HG02973 (cell line): ENCODE data around the gene PLPP3.

ENCODE experiments used
- ATAC-seq: cut with Tn5 transposase; IDR thresholded peaks from one replicate; pipeline ENCODE4 v1.9.1; 2021; ENCODE audit warnings: moderate library complexity; ENCODE audit not compliant: unreplicated experiment

PLPP3 gene

GRCh38 chr1:56501426-56501825, 77.9 kb downstream of the PLPP3 start:
- no peak for ATAC-seq

- no peak for ATAC-seq
These were observed 82.3 kb downstream of the PLPP3 start for GRCh38 chr1:56496821-56497772.

GRCh38 chr1:56496158-56496557, 83.2 kb downstream of the PLPP3 start:
- no peak for ATAC-seq

- ATAC-seq, result no peak
These were observed 83.8 kb downstream of the PLPP3 start for GRCh38 chr1:56495538-56495937.

- no peak for ATAC-seq
These were observed 85.1 kb downstream of the PLPP3 start for GRCh38 chr1:56494306-56494705.

GRCh38 chr1:56493826-56494225, 85.5 kb downstream of the PLPP3 start:
- ATAC-seq, result no peak

- ATAC-seq, result no peak
These were observed 87.9 kb downstream of the PLPP3 start for GRCh38 chr1:56491441-56491840.

- no peak for ATAC-seq
These were observed 88.7 kb downstream of the PLPP3 start for GRCh38 chr1:56490619-56491018.

GRCh38 chr1:56489695-56490094, 89.7 kb downstream of the PLPP3 start:
- ATAC-seq, result no peak

GRCh38 chr1:56484695-56485094, 94.7 kb downstream of the PLPP3 start:
- no peak for ATAC-seq

GRCh38 chr1:56483104-56483503, 96.3 kb downstream of the PLPP3 start:
- ATAC-seq, result no peak

GRCh38 chr1:56482486-56482885, 96.9 kb downstream of the PLPP3 start:
- no peak for ATAC-seq

- ATAC-seq, result no peak
These were observed 98.1 kb downstream of the PLPP3 start for GRCh38 chr1:56481140-56481694.

- no peak for ATAC-seq
These were observed 100.6 kb downstream of the PLPP3 start for GRCh38 chr1:56478734-56479133.

- no peak for ATAC-seq
These were observed 101.9 kb downstream of the PLPP3 start for GRCh38 chr1:56477164-56478111.

- ATAC-seq, result no peak
These were observed 105.6 kb downstream of the PLPP3 start for GRCh38 chr1:56473582-56474270.

- peak; percentile 87 for ATAC-seq
These were observed 106.5 kb downstream of the PLPP3 start for GRCh38 chr1:56472860-56473259.

- ATAC-seq, result no peak
These were observed 109.6 kb downstream of the PLPP3 start for GRCh38 chr1:56469640-56470371.

GRCh38 chr1:56468518-56468917, 110.8 kb downstream of the PLPP3 start:
- ATAC-seq, result no peak

GRCh38 chr1:56466538-56466937, 112.8 kb downstream of the PLPP3 start:
- no peak for ATAC-seq
